ENCODE measurements around the gene SGSM2.

The SGSM2 gene

GRCh38 chr17:2366747-2367494 is 29.6 kb downstream of the SGSM2 start:
- no peak for TF ChIP-seq ZBTB7A (IDR thresholded peaks at IDR 0.05; ENCODE audit: low read depth)
- no peak for TF ChIP-seq CEBPB (IDR thresholded peaks at IDR 0.05)
- no peak for TF ChIP-seq REST (IDR thresholded peaks at IDR 0.05; ENCODE audit: low read depth)
- no peak for TF ChIP-seq FOXM1 (IDR thresholded peaks at IDR 0.05; ENCODE audit: borderline replicate concordance, low read depth)
- no peak for TF ChIP-seq NFIC (IDR thresholded peaks at IDR 0.05)
- no peak for TF ChIP-seq RAD21 (IDR thresholded peaks at IDR 0.05; ENCODE audit: low read depth)
- TF ChIP-seq TEAD4 (IDR thresholded peaks at IDR 0.05): no peak
- no peak for TF ChIP-seq MAX (IDR thresholded peaks at IDR 0.05)

- TF ChIP-seq REST (IDR thresholded peaks at IDR 0.05; ENCODE audit: low read depth) (no peak), RAD21 (IDR thresholded peaks at IDR 0.05; ENCODE audit: low read depth) (no peak), EP300 (IDR thresholded peaks at IDR 0.05; ENCODE audit: borderline replicate concordance) (no peak), TEAD4 (IDR thresholded peaks at IDR 0.05) (no peak), FOXM1 (IDR thresholded peaks at IDR 0.05; ENCODE audit: borderline replicate concordance, low read depth) (no peak), TCF12 (IDR thresholded peaks at IDR 0.05; ENCODE audit: low read depth) (no peak), USF1 (IDR thresholded peaks at IDR 0.05) (no peak)
Measured at GRCh38 chr17:2368359-2368758, 31.1 kb downstream of the SGSM2 start.

- TF ChIP-seq EP300 (IDR thresholded peaks at IDR 0.05; ENCODE audit: borderline replicate concordance): no peak
- no peak for TF ChIP-seq REST (IDR thresholded peaks at IDR 0.05; ENCODE audit: low read depth)
- no peak for TF ChIP-seq USF1 (IDR thresholded peaks at IDR 0.05)
- no peak for TF ChIP-seq ZBTB7A (IDR thresholded peaks at IDR 0.05; ENCODE audit: low read depth)
- TF ChIP-seq YY1 (IDR thresholded peaks at IDR 0.05; ENCODE audit: low read depth): no peak
- TF ChIP-seq MAX (IDR thresholded peaks at IDR 0.05): no peak
- no peak for TF ChIP-seq NFIC (IDR thresholded peaks at IDR 0.05)
- no peak for TF ChIP-seq EGR1 (IDR thresholded peaks at IDR 0.05)
- TF ChIP-seq CREB1 (IDR thresholded peaks at IDR 0.05; ENCODE audit: low read depth): no peak
- TF ChIP-seq FOXM1 (IDR thresholded peaks at IDR 0.05; ENCODE audit: borderline replicate concordance, low read depth): no peak
- no peak for TF ChIP-seq TEAD4 (IDR thresholded peaks at IDR 0.05)
- TF ChIP-seq TCF12 (IDR thresholded peaks at IDR 0.05; ENCODE audit: low read depth): no peak
- TF ChIP-seq TAF1 (IDR thresholded peaks at IDR 0.05; ENCODE audit: low read depth): no peak
- TF ChIP-seq RAD21 (IDR thresholded peaks at IDR 0.05; ENCODE audit: low read depth): no peak
- no peak for TF ChIP-seq CEBPB (IDR thresholded peaks at IDR 0.05)
Measured at GRCh38 chr17:2369039-2369438, 31.7 kb downstream of the SGSM2 start.

GRCh38 chr17:2369551-2370210 is 32.4 kb downstream of the SGSM2 start:
- TF ChIP-seq ZBTB7A (IDR thresholded peaks at IDR 0.05; ENCODE audit: low read depth) (no peak), USF1 (IDR thresholded peaks at IDR 0.05) (no peak), EP300 (IDR thresholded peaks at IDR 0.05; ENCODE audit: borderline replicate concordance) (no peak), RAD21 (IDR thresholded peaks at IDR 0.05; ENCODE audit: low read depth) (no peak), TAF1 (IDR thresholded peaks at IDR 0.05; ENCODE audit: low read depth) (no peak), NFIC (IDR thresholded peaks at IDR 0.05) (no peak), EGR1 (IDR thresholded peaks at IDR 0.05) (no peak), MAX (IDR thresholded peaks at IDR 0.05) (no peak), REST (IDR thresholded peaks at IDR 0.05; ENCODE audit: low read depth) (no peak), FOXM1 (IDR thresholded peaks at IDR 0.05; ENCODE audit: borderline replicate concordance, low read depth) (no peak), CREB1 (IDR thresholded peaks at IDR 0.05; ENCODE audit: low read depth) (no peak), TCF12 (IDR thresholded peaks at IDR 0.05; ENCODE audit: low read depth) (no peak), YY1 (IDR thresholded peaks at IDR 0.05; ENCODE audit: low read depth) (no peak), CEBPB (IDR thresholded peaks at IDR 0.05) (no peak), TEAD4 (IDR thresholded peaks at IDR 0.05) (no peak)

Data from Ishikawa (cell line).